Peyer's patch (tissue), 4 donors: ENCODE measurements around the gene TMCC3. TPM values are rescaled to one million over a fixed set of nuclear protein-coding genes. Genes with fewer than 3 reads are reported as not detected.
"Not testable (repeated sequence)": the region's sequence is repeated elsewhere in the genome, so short reads cannot be mapped to it uniquely, and the experiment has no call there.

ENCODE experiments used
- DNase-seq, 3 donors: peaks; one replicate each; pipeline ENCODE4 v3.0.0-alpha.2; 2017 to 2019
- H3K27ac ChIP-seq, 4 donors: fragments of 200-600 bp; sonication (generic); one replicate each; pipeline ENCODE4 v1.5.1; 2016 to 2019
- H3K27me3 ChIP-seq, 2 donors: fragments of 200-600 bp; sonication (generic); one replicate each; pipeline ENCODE4 v1.5.1; 2019
- H3K36me3 ChIP-seq, 3 donors: fragments of 200-600 bp; sonication (generic); one replicate each; pipeline ENCODE4 v1.5.1; 2016 to 2019
- H3K4me1 ChIP-seq, 4 donors: fragments of 200-600 bp; sonication (generic); one replicate each; pipeline ENCODE4 v1.5.1; 2016 to 2019
- H3K4me3 ChIP-seq, 4 donors: fragments of 200-600 bp; sonication (generic); 1 replicate in 3 of 4; 2 replicates in 1 of 4; pipeline ENCODE4 v1.5.1; 2016 to 2019; ENCODE audit warnings: mild to moderate bottlenecking in 1 of 4
- H3K9me3 ChIP-seq, 4 donors: fragments of 200-600 bp; sonication (generic); one replicate each; pipeline ENCODE4 v1.5.1; 2016 to 2019; ENCODE audit warnings: mild to moderate bottlenecking in 1 of 4
- POLR2A ChIP-seq, 2 donors: fragments of 450-650 bp; IDR thresholded peaks; one replicate each; pipeline ENCODE4 v1.5.1; 2017; ENCODE audit warnings: antibody characterized with exemption in 2 of 2, mild to moderate bottlenecking in 2 of 2, moderate library complexity in 2 of 2
- total RNA-seq, 4 donors: library from RNA; depleted of rRNA; stranded (reverse); fragments of >200 nt; gene quantifications; one replicate each; pipeline ENCODE4 v1.1.0, GENCODE V29; 2016
- TF ChIP-seq, protein P1 (sequence below), 6 experiments: fragments of 450-650 bp in 4 of 6; fragments of 200-600 bp in 2 of 6; sonication (generic) in 1 of 6; IDR thresholded peaks; one replicate each; pipeline ENCODE4 v1.5.1; 2017 to 2019; ENCODE audit warnings: antibody characterized with exemption in 6 of 6, mild to moderate bottlenecking in 3 of 6, moderate library complexity in 1 of 6

The TMCC3 gene
- total RNA-seq, 4 donors from 2014 or later, result 15.7 to 50.3 (median 32.1) TPM

DNA sequence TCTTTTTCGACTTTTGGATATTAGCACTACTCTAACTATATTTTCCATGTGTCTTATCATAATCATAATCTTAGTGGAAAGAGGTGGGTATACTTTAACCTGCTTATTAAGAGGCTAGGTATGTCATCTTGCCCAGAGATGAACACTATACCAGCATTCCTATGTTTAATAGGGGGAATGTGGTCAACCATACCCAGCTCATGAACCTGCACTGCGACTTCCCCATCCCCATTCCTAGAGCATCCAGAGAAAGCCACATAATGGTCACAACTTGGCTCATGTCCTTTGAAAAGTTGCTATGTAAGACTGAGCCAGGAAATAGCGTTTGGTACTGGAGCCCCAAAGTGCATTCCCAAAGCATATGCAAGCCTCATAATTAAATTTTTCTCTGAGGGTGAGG lies 55.2 kb downstream of the TMCC3 start:
- Histone ChIP-seq H3K4me1 (no peaks in the 10 kb centered on the region), H3K27ac (no peak overlapping the region), H3K4me3 (no peak overlapping the region), H3K36me3 (no peaks in the 10 kb centered on the region), H3K27me3 (no peaks in the 10 kb centered on the region), H3K9me3 (no peaks in the 10 kb centered on the region)
- no peak for DNase-seq
- TF ChIP-seq, protein P1, sequence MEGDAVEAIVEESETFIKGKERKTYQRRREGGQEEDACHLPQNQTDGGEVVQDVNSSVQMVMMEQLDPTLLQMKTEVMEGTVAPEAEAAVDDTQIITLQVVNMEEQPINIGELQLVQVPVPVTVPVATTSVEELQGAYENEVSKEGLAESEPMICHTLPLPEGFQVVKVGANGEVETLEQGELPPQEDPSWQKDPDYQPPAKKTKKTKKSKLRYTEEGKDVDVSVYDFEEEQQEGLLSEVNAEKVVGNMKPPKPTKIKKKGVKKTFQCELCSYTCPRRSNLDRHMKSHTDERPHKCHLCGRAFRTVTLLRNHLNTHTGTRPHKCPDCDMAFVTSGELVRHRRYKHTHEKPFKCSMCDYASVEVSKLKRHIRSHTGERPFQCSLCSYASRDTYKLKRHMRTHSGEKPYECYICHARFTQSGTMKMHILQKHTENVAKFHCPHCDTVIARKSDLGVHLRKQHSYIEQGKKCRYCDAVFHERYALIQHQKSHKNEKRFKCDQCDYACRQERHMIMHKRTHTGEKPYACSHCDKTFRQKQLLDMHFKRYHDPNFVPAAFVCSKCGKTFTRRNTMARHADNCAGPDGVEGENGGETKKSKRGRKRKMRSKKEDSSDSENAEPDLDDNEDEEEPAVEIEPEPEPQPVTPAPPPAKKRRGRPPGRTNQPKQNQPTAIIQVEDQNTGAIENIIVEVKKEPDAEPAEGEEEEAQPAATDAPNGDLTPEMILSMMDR (IDR thresholded peaks at IDR 0.05), result no peak
- TF ChIP-seq POLR2A (IDR thresholded peaks at IDR 0.05), result no peak

DNA sequence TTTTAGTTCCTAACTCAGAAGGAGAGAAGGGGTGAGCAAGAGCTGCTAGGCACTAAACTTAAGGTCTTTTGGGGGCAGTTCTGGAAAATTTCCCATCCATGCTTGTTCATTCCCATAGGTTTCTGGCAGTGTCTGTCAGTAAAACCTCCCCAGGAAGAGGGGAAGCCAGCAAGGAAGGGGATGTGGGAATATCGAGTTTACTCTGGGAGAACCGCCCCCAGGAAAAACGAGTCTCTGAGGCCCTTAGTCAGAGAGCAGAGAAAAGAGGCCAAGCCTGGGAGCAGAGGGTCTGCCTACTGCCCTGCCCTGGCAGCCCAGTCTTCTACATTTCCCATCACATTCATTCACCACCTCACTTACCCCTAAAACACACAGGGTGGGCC lies 55.9 kb downstream of the TMCC3 start:
- Histone ChIP-seq H3K4me3 (no peak overlapping the region), H3K4me1 (no peaks in the 10 kb centered on the region), H3K27me3 (no peaks in the 10 kb centered on the region), H3K36me3 (no peaks in the 10 kb centered on the region), H3K9me3 (no peaks in the 10 kb centered on the region), H3K27ac (no peak overlapping the region)
- TF ChIP-seq, protein P1 (IDR thresholded peaks at IDR 0.05), result no peak
- no peak for TF ChIP-seq POLR2A (IDR thresholded peaks at IDR 0.05)
- no peak for DNase-seq

DNA sequence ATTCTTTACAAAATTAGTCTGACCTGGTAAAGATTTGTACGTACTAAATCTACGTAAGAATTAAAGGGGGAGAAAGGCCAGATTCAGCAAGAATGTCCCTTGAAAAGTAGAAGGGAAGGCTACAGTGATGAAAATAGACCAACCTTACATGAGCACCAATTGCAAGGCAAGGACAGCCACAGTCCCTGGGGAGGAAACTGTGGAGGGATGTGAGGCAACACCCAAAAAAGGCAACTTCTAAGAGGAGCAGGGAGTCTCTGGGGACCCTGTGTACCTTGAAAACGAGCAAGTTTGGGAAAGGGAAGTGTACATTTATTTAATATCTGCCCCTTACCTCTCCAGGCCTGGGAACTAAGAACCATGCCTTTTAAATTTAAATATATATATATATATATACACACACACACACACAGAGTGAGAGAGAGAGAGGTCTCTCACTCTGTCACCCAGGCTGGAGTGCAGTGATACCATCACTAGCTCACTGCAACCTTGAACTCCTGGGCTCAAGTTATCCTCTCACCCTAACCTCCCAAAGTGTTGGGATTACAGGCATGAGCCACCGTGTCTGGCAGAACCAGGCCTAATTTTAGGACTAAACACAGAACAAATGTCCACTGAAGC lies 56.4 kb downstream of the TMCC3 start:
- no peaks in the 10 kb centered on the region for H3K36me3 ChIP-seq
- TF ChIP-seq, protein P1 (IDR thresholded peaks at IDR 0.05), result no peak
- TF ChIP-seq POLR2A (IDR thresholded peaks at IDR 0.05), result no peak
- H3K4me3 ChIP-seq, result no peak overlapping the region
- no peaks in the 10 kb centered on the region for H3K9me3 ChIP-seq
- no peaks in the 10 kb centered on the region for H3K4me1 ChIP-seq
- no peaks in the 10 kb centered on the region for H3K27me3 ChIP-seq
- no peak for DNase-seq
- no peak overlapping the region for H3K27ac ChIP-seq

DNA sequence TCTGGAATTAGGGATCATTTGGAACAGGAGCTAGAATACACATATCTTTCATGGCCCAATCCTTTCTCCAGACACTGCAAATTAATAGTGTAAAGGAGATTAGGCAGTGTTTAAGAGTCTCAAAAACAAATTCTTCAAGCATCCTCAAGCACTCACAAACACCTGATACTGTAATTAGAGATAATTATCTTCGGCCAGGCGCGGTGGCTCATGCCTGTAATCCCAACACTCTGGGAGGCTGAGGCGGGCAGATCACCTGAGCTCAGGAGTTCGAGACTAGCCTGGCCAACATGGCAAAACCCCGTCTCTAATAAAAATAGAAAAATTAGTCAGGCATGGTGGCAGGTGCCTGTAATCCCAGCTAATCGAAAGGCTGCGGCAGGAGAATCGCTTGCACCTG lies 57.6 kb downstream of the TMCC3 start:
- not testable (repeated sequence) for H3K27ac ChIP-seq, H3K9me3 ChIP-seq

DNA sequence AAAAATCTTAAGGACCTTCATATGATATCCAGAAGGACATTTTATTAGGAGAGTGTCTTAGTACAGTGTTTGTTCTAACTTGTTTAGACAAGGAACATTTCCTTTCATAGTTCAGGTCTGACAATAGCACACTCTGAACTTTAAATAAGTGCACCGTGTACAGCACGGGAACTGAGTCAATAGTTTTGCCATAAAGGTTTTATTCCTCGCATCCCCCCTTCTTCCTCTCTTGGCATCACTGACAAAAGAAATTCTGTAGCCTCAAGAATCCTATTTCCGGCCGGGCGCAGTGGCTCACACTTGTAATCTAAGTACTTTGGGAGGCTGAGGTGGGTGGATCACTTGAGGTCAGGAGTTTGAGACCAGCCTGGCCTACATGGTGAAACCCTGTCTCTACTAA lies 58.3 kb downstream of the TMCC3 start:
- no peaks in the 10 kb centered on the region for H3K27me3 ChIP-seq
- H3K36me3 ChIP-seq, result no peaks in the 10 kb centered on the region
- no peaks in the 10 kb centered on the region for H3K9me3 ChIP-seq
- TF ChIP-seq, protein P1 (IDR thresholded peaks at IDR 0.05), result no peak
- TF ChIP-seq POLR2A (IDR thresholded peaks at IDR 0.05), result no peak
- H3K4me3 ChIP-seq, result no peak overlapping the region
- H3K27ac ChIP-seq, result no peak overlapping the region
- DNase-seq, result no peak
- peaks cover 0 to 11% (median 0%) of the 10 kb centered on the region in 4 donors for H3K4me1 ChIP-seq

More for the DNA sequence above, 57.6 kb downstream of the TMCC3 start:
- not testable (repeated sequence) for H3K27me3 ChIP-seq, H3K4me3 ChIP-seq, H3K36me3 ChIP-seq, H3K4me1 ChIP-seq, DNase-seq

DNA sequence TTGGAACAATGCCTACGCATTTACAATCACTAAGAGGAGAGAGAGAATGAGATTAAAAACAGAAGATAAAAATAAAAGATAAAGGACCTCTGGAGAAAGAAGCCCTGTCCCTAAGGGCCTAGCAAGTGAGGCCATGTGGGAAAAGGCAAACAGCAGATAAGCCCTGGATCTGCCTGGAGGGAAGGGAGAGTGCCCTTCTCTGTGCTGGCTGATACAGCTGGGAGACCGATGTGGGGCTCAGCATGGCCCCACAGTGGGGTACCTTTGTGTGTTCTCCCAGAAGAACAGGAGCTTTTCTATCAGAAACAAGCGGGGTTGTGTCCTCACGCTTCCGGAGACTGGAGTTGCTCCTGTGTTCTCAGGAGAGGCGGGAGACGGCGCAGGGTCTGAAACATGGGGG lies 59.9 kb downstream of the TMCC3 start:
- no peak overlapping the region for H3K27ac ChIP-seq
- H3K36me3 ChIP-seq, result no peaks in the 10 kb centered on the region
- TF ChIP-seq, protein P1 (IDR thresholded peaks at IDR 0.05), result no peak
- no peak for TF ChIP-seq POLR2A (IDR thresholded peaks at IDR 0.05)
- peaks cover 0 to 25% (median 0%) of the 10 kb centered on the region in 4 donors for H3K4me1 ChIP-seq
- DNase-seq, result no peak
- H3K4me3 ChIP-seq, result no peak overlapping the region
- H3K27me3 ChIP-seq, result no peaks in the 10 kb centered on the region
- H3K9me3 ChIP-seq, result no peaks in the 10 kb centered on the region
